ENCODE results near the gene MOB2.

- TF ChIP-seq CTCF (IDR thresholded peaks at IDR 0.05): no peak
- no peak for TF ChIP-seq POLR2A (IDR thresholded peaks at IDR 0.05)
Observed at GRCh38 chr11:1496761-1497095, 10.1 kb upstream of the MOB2 start.

All from suprapubic skin (tissue), 3 donors.